ENCODE measurements around the gene FAAP20. TPM values are rescaled to one million over a fixed set of nuclear protein-coding genes. Genes with fewer than 3 reads are reported as not detected.

Gene FAAP20
- polyA plus RNA-seq, 2 of the 4 experiments (the other 2 are of a cell fraction), result 5.1 to 26.0 TPM

GRCh38 chr1:2228694-2229036 lies 34.1 kb upstream of the FAAP20 start:
- H3K9me3 ChIP-seq, result no peaks in the 10 kb centered on the region
- FAIRE-seq (no peak), ATAC-seq (no peak), DNase-seq (ENCODE audit: low read depth in 1 of 2, low spot score in 1 of 2) (peak in 1 of 2 experiments; percentile 23)
- TF ChIP-seq CHD4 (IDR thresholded peaks at IDR 0.05; ENCODE audit: borderline replicate concordance) (no peak), ATOH8 (CRISPR knock-in tag; IDR thresholded peaks at IDR 0.05; ENCODE audit: low read depth) (no peak), BCL3 (IDR thresholded peaks at IDR 0.05) (no peak), FOSB (CRISPR knock-in tag; IDR thresholded peaks at IDR 0.05) (no peak), RFX5 (IDR thresholded peaks at IDR 0.05) (no peak), ESRRA (IDR thresholded peaks at IDR 0.05; ENCODE audit: borderline replicate concordance, low read length) (no peak), CEBPB (IDR thresholded peaks at IDR 0.05) (no peak), CTCF (IDR thresholded peaks at IDR 0.05) (no peak), HMGXB4 (CRISPR knock-in tag; IDR thresholded peaks at IDR 0.05; ENCODE audit: borderline replicate concordance) (no peak), ELK1 (IDR thresholded peaks at IDR 0.05; ENCODE audit: low read depth, low read length) (no peak)
- peak overlapping the region; percentile 76 to 83 for H3K27ac ChIP-seq
- POLR2A ChIA-PET, result interaction anchor here (1.0 to 3.0 kb wide), 4 partner anchors 16 to 163 kb away, joined by 4 to 8 read pairs (median 4); partner anchors contain the start of genes FAAP20, MORN1 and RER1
- peak overlapping the region; percentile 67 for H3K4me3 ChIP-seq
- H3K4me1 ChIP-seq, result peaks cover 40% of the 10 kb centered on the region
- no CpG with 5 or more reads among the region's 50 CpGs for WGBS (ENCODE audit: missing lambda C conversion rate)
- H3K4me2 ChIP-seq, result peak overlapping the region; percentile 97
- CTCF ChIA-PET, result interaction anchor here (1.1 to 7.6 kb wide), 7 partner anchors 16 to 156 kb away, joined by 3 to 49 read pairs (median 5); partner anchors contain the start of gene FAAP20

- WGBS (ENCODE audit: missing lambda C conversion rate), result no CpG with 5 or more reads among the region's 100 CpGs
- H3K4me2 ChIP-seq, result peak within 1 kb of the TSS; percentile 99
- H3K9me3 ChIP-seq, result no peaks in the 10 kb centered on the region
- FAIRE-seq (no peak), DNase-seq (ENCODE audit: low read depth in 1 of 2, low spot score in 1 of 2) (no peak), ATAC-seq (no peak)
- H3K4me3 ChIP-seq, result peak within 1 kb of the TSS; percentile 98
- CTCF ChIA-PET, result interaction anchor here (1.0 to 7.6 kb wide), 5 partner anchors 8 to 86 kb away, joined by 3 to 49 read pairs (median 11); partner anchors contain the start of gene FAAP20
- peaks cover 35% of the 10 kb centered on the region for H3K4me1 ChIP-seq
- H3K27ac ChIP-seq, result peak within 1 kb of the TSS; percentile 100
- POLR2A ChIA-PET, result interaction anchor here (1.0 to 1.3 kb wide), 3 partner anchors 15 to 163 kb away, joined by 3 to 9 read pairs (median 4); partner anchors contain the start of genes MORN1 and RER1
- TF ChIP-seq SMC3 (IDR thresholded peaks at IDR 0.05) (no peak), TFCP2L1 (CRISPR knock-in tag; IDR thresholded peaks at IDR 0.05) (no peak), REST (IDR thresholded peaks at IDR 0.05) (no peak), ZC3H11A (IDR thresholded peaks at IDR 0.05) (no peak), FOSB (CRISPR knock-in tag; IDR thresholded peaks at IDR 0.05) (no peak), TP53 (CRISPR knock-in tag; IDR thresholded peaks at IDR 0.05) (no peak), ZFP36 (IDR thresholded peaks at IDR 0.05; ENCODE audit: borderline replicate concordance, partially characterized antibody) (no peak), RARB (CRISPR knock-in tag; IDR thresholded peaks at IDR 0.05) (no peak), GATA3 (IDR thresholded peaks at IDR 0.05; ENCODE audit: borderline replicate concordance) (no peak), HOXA7 (CRISPR knock-in tag; IDR thresholded peaks at IDR 0.05) (no peak), MAZ (IDR thresholded peaks at IDR 0.05; ENCODE audit: borderline replicate concordance, low read depth, low read length) (no peak), NR3C1 (IDR thresholded peaks at IDR 0.05) (no peak), HMGXB4 (CRISPR knock-in tag; IDR thresholded peaks at IDR 0.05; ENCODE audit: borderline replicate concordance) (no peak), E2F6 (IDR thresholded peaks at IDR 0.05; ENCODE audit: borderline replicate concordance, low read depth) (no peak)
Measured at GRCh38 chr1:2228157-2228594, 33.6 kb upstream of the FAAP20 start, which contains the start of gene SKI. Gene SKI, plus strand, starts transcription at chr1:2228319. Its CDS starts 448 bp downstream, at chr1:2228767.
